ENCODE measurements around the gene BRD9. TPM values are rescaled to one million over a fixed set of nuclear protein-coding genes. Genes with fewer than 3 reads are reported as not detected.

BRD9 gene
- total RNA-seq, 1 donor from 2014 or later, result 104 TPM

DNA sequence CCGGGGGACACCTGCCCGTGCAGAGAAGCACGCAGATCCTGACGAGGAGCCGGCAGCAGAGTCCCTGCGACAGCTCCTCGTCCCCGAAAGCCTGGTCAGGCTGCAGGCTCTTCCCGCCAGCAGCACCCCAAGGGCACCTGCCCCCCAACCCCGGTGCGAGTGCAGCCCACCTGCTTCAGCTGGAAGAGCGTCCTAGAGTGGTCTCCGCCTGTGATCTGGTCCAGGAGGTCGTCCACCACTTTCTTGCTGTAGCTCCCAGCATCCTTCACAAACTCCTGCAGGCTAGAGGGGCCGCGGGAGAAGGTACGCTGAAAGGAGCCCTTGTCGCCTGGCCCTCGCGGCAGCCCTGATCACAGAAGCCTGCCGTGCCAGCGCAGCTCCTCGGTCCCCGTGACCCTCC lies 16.7 kb downstream of the BRD9 start:
- Mint-ChIP-seq H3K4me3 (ENCODE audit: unreplicated experiment) (no peak overlapping the region), H3K9me3 (ENCODE audit: unreplicated experiment) (no peaks in the 10 kb centered on the region), H3K27me3 (ENCODE audit: unreplicated experiment) (no peaks in the 10 kb centered on the region), H3K27ac (ENCODE audit: unreplicated experiment) (peak overlapping the region; percentile 0), H3K36me3 (ENCODE audit: unreplicated experiment) (peaks cover 5% of the 10 kb centered on the region), H3K4me1 (ENCODE audit: low read depth, unreplicated experiment) (no peaks in the 10 kb centered on the region)
- TF ChIP-seq, protein P1, sequence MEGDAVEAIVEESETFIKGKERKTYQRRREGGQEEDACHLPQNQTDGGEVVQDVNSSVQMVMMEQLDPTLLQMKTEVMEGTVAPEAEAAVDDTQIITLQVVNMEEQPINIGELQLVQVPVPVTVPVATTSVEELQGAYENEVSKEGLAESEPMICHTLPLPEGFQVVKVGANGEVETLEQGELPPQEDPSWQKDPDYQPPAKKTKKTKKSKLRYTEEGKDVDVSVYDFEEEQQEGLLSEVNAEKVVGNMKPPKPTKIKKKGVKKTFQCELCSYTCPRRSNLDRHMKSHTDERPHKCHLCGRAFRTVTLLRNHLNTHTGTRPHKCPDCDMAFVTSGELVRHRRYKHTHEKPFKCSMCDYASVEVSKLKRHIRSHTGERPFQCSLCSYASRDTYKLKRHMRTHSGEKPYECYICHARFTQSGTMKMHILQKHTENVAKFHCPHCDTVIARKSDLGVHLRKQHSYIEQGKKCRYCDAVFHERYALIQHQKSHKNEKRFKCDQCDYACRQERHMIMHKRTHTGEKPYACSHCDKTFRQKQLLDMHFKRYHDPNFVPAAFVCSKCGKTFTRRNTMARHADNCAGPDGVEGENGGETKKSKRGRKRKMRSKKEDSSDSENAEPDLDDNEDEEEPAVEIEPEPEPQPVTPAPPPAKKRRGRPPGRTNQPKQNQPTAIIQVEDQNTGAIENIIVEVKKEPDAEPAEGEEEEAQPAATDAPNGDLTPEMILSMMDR (IDR thresholded peaks at IDR 0.05; ENCODE audit: partially characterized antibody, unreplicated experiment), result no peak
- DNase-seq, result no peak

DNA sequence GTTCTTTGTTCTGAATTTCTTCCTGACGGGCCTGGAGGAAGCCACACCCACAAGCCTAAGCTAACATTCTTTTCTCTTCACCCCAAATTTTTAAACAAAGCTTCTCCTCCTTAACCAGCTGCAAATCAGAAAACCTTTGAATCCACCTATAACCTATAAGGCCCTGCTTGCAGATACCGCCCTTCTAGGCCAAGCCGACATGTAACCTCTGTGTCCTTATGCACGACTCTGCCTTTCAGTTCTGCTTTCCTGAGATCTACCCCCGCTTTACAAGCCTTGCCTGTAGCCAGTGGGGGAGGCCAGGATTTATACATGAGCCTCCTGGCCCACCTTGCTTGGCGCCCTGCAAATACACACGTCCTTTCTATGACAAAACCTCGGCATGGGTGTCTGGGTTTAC lies 19.3 kb downstream of the BRD9 start:
- no peak for DNase-seq
- TF ChIP-seq, protein P1 (IDR thresholded peaks at IDR 0.05; ENCODE audit: partially characterized antibody, unreplicated experiment), result no peak
- Mint-ChIP-seq H3K36me3 (ENCODE audit: unreplicated experiment) (peaks cover 10% of the 10 kb centered on the region), H3K4me1 (ENCODE audit: low read depth, unreplicated experiment) (no peaks in the 10 kb centered on the region), H3K27me3 (ENCODE audit: unreplicated experiment) (no peaks in the 10 kb centered on the region), H3K4me3 (ENCODE audit: unreplicated experiment) (no peak overlapping the region), H3K27ac (ENCODE audit: unreplicated experiment) (no peak overlapping the region), H3K9me3 (ENCODE audit: unreplicated experiment) (no peaks in the 10 kb centered on the region)

DNA sequence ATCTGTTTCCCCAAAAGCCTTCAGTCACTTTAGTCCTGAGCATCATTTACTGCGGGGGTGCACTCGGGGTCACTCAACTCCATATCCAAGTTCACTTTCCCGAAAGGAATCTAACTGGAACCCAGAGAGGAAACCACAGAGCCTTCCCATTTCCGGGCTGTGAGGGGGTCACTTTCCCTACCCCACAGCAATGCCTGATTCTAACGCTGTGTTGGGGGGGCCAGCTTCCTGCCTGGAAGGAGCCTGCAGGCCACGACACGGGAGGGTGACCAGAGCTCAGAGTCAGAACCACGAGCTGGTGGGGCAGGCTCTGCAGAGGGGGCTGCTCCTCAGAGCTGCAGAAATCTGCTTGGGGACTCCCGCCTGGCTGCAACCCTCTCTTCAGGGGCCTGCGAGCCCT lies 20.3 kb downstream of the BRD9 start:
- Mint-ChIP-seq H3K4me3 (ENCODE audit: unreplicated experiment) (no peak overlapping the region), H3K27ac (ENCODE audit: unreplicated experiment) (no peak overlapping the region), H3K4me1 (ENCODE audit: low read depth, unreplicated experiment) (no peaks in the 10 kb centered on the region), H3K27me3 (ENCODE audit: unreplicated experiment) (no peaks in the 10 kb centered on the region), H3K36me3 (ENCODE audit: unreplicated experiment) (peaks cover 10% of the 10 kb centered on the region), H3K9me3 (ENCODE audit: unreplicated experiment) (peaks cover 4% of the 10 kb centered on the region)
- TF ChIP-seq, protein P1 (IDR thresholded peaks at IDR 0.05; ENCODE audit: partially characterized antibody, unreplicated experiment), result no peak
- no peak for DNase-seq

DNA sequence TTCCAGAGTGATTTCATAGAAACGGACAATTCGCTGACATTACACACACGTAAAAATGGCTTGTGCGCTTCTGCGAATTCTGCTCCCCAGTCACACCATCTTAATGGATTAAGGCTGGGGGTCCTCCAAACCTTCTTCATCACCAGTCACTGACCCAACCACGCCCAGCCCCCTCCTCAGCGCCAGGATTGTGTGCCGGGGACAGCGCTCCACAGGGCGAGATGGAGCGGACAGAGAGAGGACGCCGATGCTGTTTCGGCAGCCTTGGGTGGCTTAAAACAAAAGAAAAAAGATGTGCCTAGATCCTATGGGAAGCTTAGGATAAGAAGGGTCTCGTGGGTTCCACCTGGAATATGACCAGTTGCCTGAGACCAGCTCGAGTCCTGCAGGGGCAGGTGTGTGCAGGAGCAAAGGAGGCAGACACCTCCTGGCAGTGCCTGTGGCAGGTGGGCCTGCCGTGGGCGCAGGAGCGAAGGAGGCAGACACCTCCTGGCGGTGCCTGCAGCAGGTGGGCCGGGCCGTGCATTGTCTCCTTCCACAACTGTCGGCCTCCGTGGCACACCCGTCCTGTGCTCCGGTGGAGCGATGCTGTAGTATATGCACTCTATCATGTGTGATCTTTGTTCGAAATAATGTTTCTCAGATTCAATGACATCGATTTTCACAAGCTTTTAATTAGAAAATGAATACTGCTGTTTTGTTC lies 20.9 kb downstream of the BRD9 start:
- Mint-ChIP-seq H3K4me3 (ENCODE audit: unreplicated experiment) (no peak overlapping the region), H3K9me3 (ENCODE audit: unreplicated experiment) (peaks cover 4% of the 10 kb centered on the region), H3K27me3 (ENCODE audit: unreplicated experiment) (no peaks in the 10 kb centered on the region), H3K27ac (ENCODE audit: unreplicated experiment) (no peak overlapping the region), H3K36me3 (ENCODE audit: unreplicated experiment) (peaks cover 10% of the 10 kb centered on the region), H3K4me1 (ENCODE audit: low read depth, unreplicated experiment) (no peaks in the 10 kb centered on the region)
- TF ChIP-seq, protein P1 (IDR thresholded peaks at IDR 0.05; ENCODE audit: partially characterized antibody, unreplicated experiment), result no peak
- no peak for DNase-seq

DNA sequence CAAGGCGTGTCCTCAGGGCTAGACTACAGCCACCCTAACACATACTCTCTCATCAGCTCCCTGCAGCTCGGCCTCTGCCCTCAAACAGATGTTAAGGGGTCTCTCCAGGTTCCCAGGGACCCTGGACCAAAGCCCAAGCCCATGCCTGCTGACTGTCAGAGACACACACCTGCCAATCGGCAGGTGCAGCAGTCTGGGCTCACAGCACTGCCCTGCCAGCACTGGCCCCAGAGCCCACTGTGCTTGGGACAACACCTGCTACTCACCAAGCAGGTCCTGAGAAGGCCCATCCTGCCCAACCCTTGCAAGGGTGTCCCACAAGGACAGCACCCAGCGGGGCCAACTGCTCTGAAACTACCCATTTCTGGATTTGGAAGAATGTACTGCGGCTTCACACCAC lies 21.6 kb downstream of the BRD9 start:
- H3K27me3 Mint-ChIP-seq (ENCODE audit: unreplicated experiment), result no peaks in the 10 kb centered on the region
- no peak overlapping the region for H3K27ac Mint-ChIP-seq (ENCODE audit: unreplicated experiment)
- TF ChIP-seq, protein P1 (IDR thresholded peaks at IDR 0.05; ENCODE audit: partially characterized antibody, unreplicated experiment), result no peak
- peaks cover 4% of the 10 kb centered on the region for H3K9me3 Mint-ChIP-seq (ENCODE audit: unreplicated experiment)
- no peak for DNase-seq
- peaks cover 10% of the 10 kb centered on the region for H3K36me3 Mint-ChIP-seq (ENCODE audit: unreplicated experiment)
- H3K4me1 Mint-ChIP-seq (ENCODE audit: low read depth, unreplicated experiment), result no peaks in the 10 kb centered on the region
- H3K4me3 Mint-ChIP-seq (ENCODE audit: unreplicated experiment), result no peak overlapping the region
